B cell (primary cell): ENCODE measurements around the gene FLYWCH2. TPM values are rescaled to one million over a fixed set of nuclear protein-coding genes. Genes with fewer than 3 reads are reported as not detected.

ENCODE experiments used
- ATAC-seq: fragments of 200-7000 bp; cut with Tn5 transposase; one replicate; pipeline ENCODE4 v1.10.0; 2021; ENCODE audit warnings: low read depth, mild to moderate bottlenecking, moderate number of reproducible peaks, moderate library complexity
- CTCF ChIA-PET: fragments of 350-600 bp; sonication (Branson Sonifier 250); formaldehyde crosslinking; loops from one replicate; lab custom pipeline; 2021; ENCODE audit warnings: antibody characterized with exemption, inconsistent platforms; lab: Charles Lee
- POLR2A ChIA-PET: fragments of 350-600 bp; sonication (Branson Sonifier 250); formaldehyde crosslinking; loops from one replicate; lab custom pipeline; 2021; ENCODE audit warnings: antibody characterized with exemption; lab: Charles Lee
- DNase-seq: peaks from one replicate; pipeline ENCODE4 v3.0.0; 2013
- H2AFZ ChIP-seq: 2 replicates; pipeline ENCODE4 v1.6.1; 2012; ENCODE audit warnings: mild to moderate bottlenecking, low read depth, low read length; ENCODE audit not compliant: insufficient read depth, poor library complexity, severe bottlenecking
- H3K27ac ChIP-seq, 2 donors: 1 replicate in 1 of 2; 2 replicates in 1 of 2; pipeline ENCODE4 v1.5.1; 2012 to 2013; ENCODE audit warnings: low read length in 2 of 2, mild to moderate bottlenecking in 2 of 2, moderate library complexity in 1 of 2
- H3K27me3 ChIP-seq, 4 experiments: fragments of 200-600 bp in 1 of 4; sonication (generic) in 1 of 4; replicated peaks in 1 of 4; 1 replicate in 2 of 4; 2 replicates in 2 of 4; pipeline versions ENCODE4 v1.6.1 to v1.7.0; 2013 to 2016; ENCODE audit warnings: low read length in 3 of 4, mild to moderate bottlenecking in 2 of 4, mixed read lengths in 1 of 4, moderate library complexity in 1 of 4; ENCODE audit not compliant: insufficient read depth in 4 of 4, control insufficient read depth in 3 of 4; ENCODE audit errors: control extremely low read depth in 1 of 4
- H3K36me3 ChIP-seq, 2 experiments: replicated peaks in 1 of 2; 1 replicate in 1 of 2; 2 replicates in 1 of 2; pipeline versions ENCODE4 v1.6.1 to v1.7.1; 2013; ENCODE audit warnings: low read length in 1 of 2; ENCODE audit not compliant: insufficient read depth in 2 of 2, control insufficient read depth in 1 of 2; ENCODE audit errors: control extremely low read depth in 1 of 2, extremely low read depth in 1 of 2
- H3K4me1 ChIP-seq, 2 donors: fragments of 200-600 bp in 1 of 2; sonication (generic) in 1 of 2; 1 replicate in 1 of 2; 2 replicates in 1 of 2; pipeline versions ENCODE4 v1.5.1 to v1.6.1; 2013 to 2017; ENCODE audit warnings: low read length in 2 of 2; ENCODE audit not compliant: control insufficient read depth in 2 of 2, insufficient read depth in 2 of 2
- H3K4me2 ChIP-seq: replicated peaks from 2 replicates; pipeline ENCODE3; 2012; ENCODE audit warnings: mild to moderate bottlenecking, low read depth, low read length; ENCODE audit not compliant: poor library complexity, severe bottlenecking
- H3K4me3 ChIP-seq, 5 experiments: fragments of 200-600 bp in 1 of 5; sonication (generic) in 1 of 5; 1 replicate in 3 of 5; 2 replicates in 2 of 5; pipeline versions ENCODE4 v1.5.1 to v1.7.0; 2011 to 2016; ENCODE audit warnings: low read length in 4 of 5, mild to moderate bottlenecking in 4 of 5, low read depth in 2 of 5, control low read depth in 1 of 5, moderate library complexity in 1 of 5; ENCODE audit not compliant: insufficient read depth in 1 of 5; ENCODE audit errors: control extremely low read depth in 1 of 5, extremely low read depth in 1 of 5
- H3K79me2 ChIP-seq: fragments of 200-600 bp; sonication (generic); one replicate; pipeline ENCODE4 v1.6.0; 2016; ENCODE audit warnings: low read length; ENCODE audit not compliant: control insufficient read depth, insufficient read depth
- H3K9ac ChIP-seq: fragments of 200-600 bp; sonication (generic); 2 replicates; pipeline ENCODE4 v1.6.1; 2017; ENCODE audit warnings: mild to moderate bottlenecking, low read length, moderate library complexity
- H3K9me3 ChIP-seq, 3 donors: one replicate each; pipeline versions ENCODE4 v1.6.1 to v1.7.1; 2013; ENCODE audit warnings: low read length in 2 of 3; ENCODE audit not compliant: control insufficient read depth in 2 of 3, insufficient read depth in 1 of 3; ENCODE audit errors: control extremely low read depth in 1 of 3
- H4K20me1 ChIP-seq: 2 replicates; pipeline ENCODE4 v1.6.0; 2012; ENCODE audit warnings: mild to moderate bottlenecking, low read length; ENCODE audit not compliant: insufficient read depth, control insufficient read depth, poor library complexity, severe bottlenecking
- H3K27ac Mint-ChIP-seq: one replicate; pipeline ENCODE4 v1.8.0; 2021; ENCODE audit warnings: mixed read lengths
- H3K27me3 Mint-ChIP-seq: one replicate; pipeline ENCODE4 v1.8.0; 2021; ENCODE audit warnings: mixed read lengths
- H3K4me1 Mint-ChIP-seq: one replicate; pipeline ENCODE4 v1.8.0; 2021; ENCODE audit warnings: mixed read lengths
- H3K4me3 Mint-ChIP-seq: one replicate; pipeline ENCODE4 v1.8.0; 2021; ENCODE audit warnings: mixed read lengths
- H3K9me3 Mint-ChIP-seq: one replicate; pipeline ENCODE4 v1.8.0; 2022; ENCODE audit warnings: mixed read lengths; ENCODE audit not compliant: insufficient read depth
- CTCF ChIP-seq: fragments of 200-600 bp; IDR thresholded peaks from one replicate; pipeline ENCODE4 v1.8.0; 2022; ENCODE audit warnings: antibody characterized with exemption, mild to moderate bottlenecking
- EZH2 ChIP-seq: IDR thresholded peaks from 2 replicates; pipeline ENCODE4 v1.6.1; 2012; ENCODE audit warnings: borderline replicate concordance, low read depth, mild to moderate bottlenecking, moderate library complexity, low read length; ENCODE audit not compliant: insufficient read depth, poor library complexity, severe bottlenecking
- WGBS: methylation state at CpG from one replicate; pipeline ENCODE4 v1.1.5; 2013; ENCODE audit warnings: missing lambda C conversion rate; ENCODE audit not compliant: insufficient coverage; 5-methylcytosine and 5-hydroxymethylcytosine counted together
- intact Hi-C: fragments of 100-400 bp; cut with micrococcal nuclease; formaldehyde crosslinking; loops from one replicate; pipeline ENCODE4 v1.10.0; 2022
- polyA plus RNA-seq: library from polyadenylated mRNA; depleted of rRNA; stranded (reverse); fragments of >200 nt; gene quantifications from 2 replicates; pipeline ENCODE4 v1.2.3, GENCODE V29; 2012
- total RNA-seq, 2 donors: library from RNA; stranded (reverse); fragments of 120-200 nt in 1 of 2; gene quantifications; 1 replicate in 1 of 2; 2 replicates in 1 of 2; pipeline versions ENCODE4 v1.2.3 to v1.2.4, GENCODE V29; 2013 to 2022

FLYWCH2 gene
- total and polyA plus RNA-seq, 2 donors (not counting 1 experiment from before 2014, with no cell fraction given): 22.3 to 24.1 TPM

- Histone ChIP-seq H3K9me3 (peaks cover 0 to 4% (median 0%) of the 10 kb centered on the region in 3 donors), H3K4me2 (peak overlapping the region; percentile 98), H3K36me3 (no peaks in the 10 kb centered on the region), H3K4me3 (peak overlapping the region; percentile 1 to 85 (median 74)), H3K4me1 (peaks cover 10 to 28% of the 10 kb centered on the region in 2 donors), H2AFZ (peak overlapping the region; percentile 91), H3K27ac (peak overlapping the region in 1 of 2 donors; percentile 22), H3K27me3 (no peaks in the 10 kb centered on the region), H3K9ac (peak overlapping the region; percentile 76), H3K79me2 (no peaks in the 10 kb centered on the region), H4K20me1 (no peaks in the 10 kb centered on the region)
- ATAC-seq: peak; percentile 75
- H3K4me1 Mint-ChIP-seq: peaks cover 32% of the 10 kb centered on the region
- H3K4me3 Mint-ChIP-seq: peak overlapping the region; percentile 93
- H3K27me3 Mint-ChIP-seq: no peaks in the 10 kb centered on the region
- H3K9me3 Mint-ChIP-seq: no peaks in the 10 kb centered on the region
- peak; percentile 95 for DNase-seq
- peak overlapping the region; percentile 86 for H3K27ac Mint-ChIP-seq
- CTCF ChIA-PET: interaction anchor here (0.9 to 3.6 kb wide), 6 partner anchors 8 to 37 kb away, joined by 3 to 23 read pairs (median 14); partner anchors contain the start of gene FLYWCH2
- TF ChIP-seq CTCF (no peak), EZH2 (no peak)
- POLR2A ChIA-PET: interaction anchor here (0.5 to 1.6 kb wide), 3 partner anchors 22 to 1485 kb away, joined by 4 to 8 read pairs (median 5); partner anchors contain the start of genes FLYWCH2 and UQCC4
- WGBS: 0% methylated on average over 39 of the region's 51 CpGs
- intact Hi-C loops: loop anchor here (1.0 to 10.0 kb wide), 6 partner anchors 8 to 751 kb away; partner anchors contain the start of genes KREMEN2, THOC6 and TRAF7
Measured at GRCh38 chr16:2905241-2905987, 22.4 kb downstream of the FLYWCH2 start.
